ENCODE results near the gene ADGRA3. TPM values are rescaled to one million over a fixed set of nuclear protein-coding genes. Genes with fewer than 3 reads are reported as not detected.

ADGRA3 gene
- total RNA-seq, result 15.7 and 23.8 TPM in 2 replicates

GRCh38 chr4:22515888-22516541 lies at the start of gene ADGRA3:
ADGRA3 (minus strand) TSS chr4:22516066; CDS start chr4:22515784, 282 bp downstream.

Other genes starting within 250 kb of the ADGRA3 start
- not detected in 2 replicates for gene GBA3, start 176.9 kb upstream of the ADGRA3 start, total RNA-seq